ENCODE data around the gene KCNMA1. TPM values are rescaled to one million over a fixed set of nuclear protein-coding genes. Genes with fewer than 3 reads are reported as not detected.

The KCNMA1 gene
- total RNA-seq, 1 experiment from 2014 or later = 0.45 TPM

- H3K4me3 Mint-ChIP-seq (ENCODE audit: low read depth, unreplicated experiment) = no peak overlapping the region
- intact Hi-C loops (cut with micrococcal nuclease; ENCODE audit: unreplicated experiment) = no loop called here
Measured at GRCh38 chr10:77357185-77357584, 280.4 kb downstream of the KCNMA1 start.

DNA sequence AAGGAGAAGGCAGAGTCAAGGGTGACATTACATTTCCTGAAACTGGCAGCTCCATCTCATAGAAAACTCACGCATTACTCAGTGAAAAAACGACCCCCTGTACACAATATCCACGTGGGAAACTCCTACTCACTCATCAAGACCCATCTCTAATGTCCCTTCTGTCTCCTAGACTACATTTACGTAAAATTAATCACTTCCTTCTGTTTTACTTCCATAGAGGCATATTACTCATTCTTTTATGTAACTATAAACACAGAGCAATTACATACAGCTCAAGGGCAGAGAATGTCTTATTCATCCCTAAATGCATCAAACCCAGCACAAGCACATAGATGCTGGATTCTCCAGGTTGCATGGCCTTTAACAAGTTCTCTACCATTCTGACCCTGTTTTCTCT lies 281.8 kb downstream of the KCNMA1 start:
- peaks cover 52% of the 10 kb centered on the region for H3K27me3 Mint-ChIP-seq (ENCODE audit: unreplicated experiment)
- no TSS peak for BruUV-seq (replicated peaks)

More at GRCh38 chr10:77357185-77357584, 280.4 kb downstream of the KCNMA1 start:
- CTCF ChIA-PET = no interaction called here
- no peaks in the 10 kb centered on the region for H3K9me3 Mint-ChIP-seq (ENCODE audit: low read depth, unreplicated experiment)
- no peak overlapping the region for H3K27ac Mint-ChIP-seq (ENCODE audit: unreplicated experiment)
- no TSS peak for BruUV-seq (replicated peaks)
- no peak for DNase-seq
- H3K27me3 Mint-ChIP-seq (ENCODE audit: unreplicated experiment) = peaks cover 52% of the 10 kb centered on the region
- no peaks in the 10 kb centered on the region for H3K36me3 Mint-ChIP-seq (ENCODE audit: insufficient read depth, unreplicated experiment)
- TF ChIP-seq CTCF (IDR thresholded peaks at IDR 0.05; ENCODE audit: unreplicated experiment) = no peak
- no peaks in the 10 kb centered on the region for H3K4me1 Mint-ChIP-seq (ENCODE audit: low read depth, unreplicated experiment)

DNA sequence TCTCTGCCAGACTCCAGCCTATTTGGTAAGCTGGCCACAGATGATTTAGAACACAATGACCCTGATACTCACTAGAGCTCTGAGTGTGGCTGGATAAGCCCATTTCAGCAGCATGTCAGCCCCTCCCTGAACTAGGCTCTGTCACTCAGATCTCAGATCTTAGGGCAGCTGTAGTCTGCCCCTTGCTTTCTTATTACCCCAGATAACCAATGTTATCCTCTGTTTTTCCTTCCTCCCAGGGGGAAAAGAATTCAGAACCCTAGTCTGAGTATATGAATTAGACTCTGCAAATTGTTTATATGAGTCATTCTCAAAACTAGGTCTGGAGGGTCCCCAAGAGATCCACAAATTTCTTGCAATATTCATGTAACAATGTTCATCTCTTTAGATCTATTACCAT lies 286.2 kb downstream of the KCNMA1 start:
- Mint-ChIP-seq H3K4me1 (ENCODE audit: low read depth, unreplicated experiment) (peaks cover 21% of the 10 kb centered on the region), H3K4me3 (ENCODE audit: low read depth, unreplicated experiment) (no peak overlapping the region), H3K36me3 (ENCODE audit: insufficient read depth, unreplicated experiment) (no peaks in the 10 kb centered on the region), H3K27ac (ENCODE audit: unreplicated experiment) (no peak overlapping the region), H3K9me3 (ENCODE audit: low read depth, unreplicated experiment) (no peaks in the 10 kb centered on the region), H3K27me3 (ENCODE audit: unreplicated experiment) (peaks cover 27% of the 10 kb centered on the region)
- CTCF ChIA-PET = interaction anchor here (1.0 kb wide), 1 partner anchor 344 kb away, joined by 3 read pairs; no protein-coding TSS in a partner anchor
- DNase-seq = no peak
- TF ChIP-seq CTCF (IDR thresholded peaks at IDR 0.05; ENCODE audit: unreplicated experiment) = no peak
- no TSS peak for BruUV-seq (replicated peaks)
- intact Hi-C loops (cut with micrococcal nuclease; ENCODE audit: unreplicated experiment) = no loop called here

More for the DNA sequence above, 281.8 kb downstream of the KCNMA1 start:
- no peak for TF ChIP-seq CTCF (IDR thresholded peaks at IDR 0.05; ENCODE audit: unreplicated experiment)
- no peaks in the 10 kb centered on the region for H3K36me3 Mint-ChIP-seq (ENCODE audit: insufficient read depth, unreplicated experiment)
- no peak for DNase-seq
- H3K4me3 Mint-ChIP-seq (ENCODE audit: low read depth, unreplicated experiment) = no peak overlapping the region
- no peaks in the 10 kb centered on the region for H3K9me3 Mint-ChIP-seq (ENCODE audit: low read depth, unreplicated experiment)
- intact Hi-C loops (cut with micrococcal nuclease; ENCODE audit: unreplicated experiment) = no loop called here
- H3K4me1 Mint-ChIP-seq (ENCODE audit: low read depth, unreplicated experiment) = peaks cover 12% of the 10 kb centered on the region
- no peak overlapping the region for H3K27ac Mint-ChIP-seq (ENCODE audit: unreplicated experiment)
- CTCF ChIA-PET = no interaction called here

DNA sequence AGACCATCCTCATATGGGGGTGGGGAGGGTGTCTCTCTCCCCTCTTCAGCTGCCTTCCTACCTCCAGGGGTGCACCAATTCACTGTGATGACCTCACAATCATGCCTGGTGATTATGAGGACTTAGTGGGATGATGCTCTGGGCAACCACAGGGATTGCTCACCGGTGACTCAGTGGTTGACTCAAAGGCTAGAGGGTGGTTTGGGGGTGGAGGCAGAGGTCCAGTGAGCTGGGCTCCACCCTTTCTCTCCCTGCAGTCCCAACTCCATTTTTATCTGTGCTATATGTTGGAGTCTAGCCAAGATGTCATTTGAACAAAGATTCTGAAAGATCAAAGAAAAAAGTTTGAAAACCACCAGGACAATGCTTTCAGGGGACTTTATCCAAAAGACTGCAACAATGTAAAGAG lies 286.9 kb downstream of the KCNMA1 start:
- Mint-ChIP-seq H3K36me3 (ENCODE audit: insufficient read depth, unreplicated experiment) (no peaks in the 10 kb centered on the region), H3K9me3 (ENCODE audit: low read depth, unreplicated experiment) (no peaks in the 10 kb centered on the region), H3K4me3 (ENCODE audit: low read depth, unreplicated experiment) (no peak overlapping the region), H3K27ac (ENCODE audit: unreplicated experiment) (peak overlapping the region; percentile 73), H3K4me1 (ENCODE audit: low read depth, unreplicated experiment) (peaks cover 21% of the 10 kb centered on the region), H3K27me3 (ENCODE audit: unreplicated experiment) (peaks cover 27% of the 10 kb centered on the region)
- no peak for TF ChIP-seq CTCF (IDR thresholded peaks at IDR 0.05; ENCODE audit: unreplicated experiment)
- peak; percentile 86 for DNase-seq
- CTCF ChIA-PET = interaction anchor here (1.0 kb wide), 1 partner anchor 344 kb away, joined by 3 read pairs; no protein-coding TSS in a partner anchor
- BruUV-seq (replicated peaks) = no TSS peak
- intact Hi-C loops (cut with micrococcal nuclease; ENCODE audit: unreplicated experiment) = no loop called here
